Left lung (tissue), 10 donors: ENCODE results near the gene EFNA1. TPM values are rescaled to one million over a fixed set of nuclear protein-coding genes. Genes with fewer than 3 reads are reported as not detected.

Experiments used
- ATAC-seq: fragments of 200-7000 bp; cut with Tn5 transposase; one replicate; pipeline ENCODE4 v1.9.1; 2020; ENCODE audit warnings: moderate library complexity
- DNase-seq, 4 donors: peaks; one replicate each; pipeline ENCODE4 v3.0.0-alpha.2; 2013 to 2020
- H3K27ac ChIP-seq, 2 donors: fragments of 200-600 bp; sonication (generic) in 1 of 2; one replicate each; pipeline versions ENCODE4 v1.5.0 to v1.8.0; 2020 to 2021
- H3K27me3 ChIP-seq, 2 donors: fragments of 200-600 bp; sonication (generic) in 1 of 2; one replicate each; pipeline versions ENCODE4 v1.5.0 to v1.8.0; 2020 to 2021
- H3K36me3 ChIP-seq, 2 donors: fragments of 200-600 bp; sonication (generic) in 1 of 2; one replicate each; pipeline versions ENCODE4 v1.5.0 to v1.8.0; 2020 to 2021
- H3K4me1 ChIP-seq, 2 donors: fragments of 200-600 bp; one replicate each; pipeline ENCODE4 v1.8.0; 2021
- H3K4me3 ChIP-seq, 2 donors: fragments of 200-600 bp; sonication (generic) in 1 of 2; one replicate each; pipeline versions ENCODE4 v1.5.0 to v1.8.0; 2020 to 2021; ENCODE audit warnings: mild to moderate bottlenecking in 1 of 2
- H3K9me3 ChIP-seq, 2 donors: fragments of 200-600 bp; sonication (generic) in 1 of 2; one replicate each; pipeline versions ENCODE4 v1.5.0 to v1.8.0; 2020 to 2021
- CTCF ChIP-seq, 2 donors: fragments of 200-600 bp; sonication (generic) in 1 of 2; IDR thresholded peaks; one replicate each; pipeline versions ENCODE4 v1.5.0 to v1.8.0; 2021; ENCODE audit warnings: antibody characterized with exemption in 2 of 2
- intact Hi-C, 2 donors: fragments of 100-400 bp; cut with DNase I; formaldehyde crosslinking; loops; one replicate each; pipeline versions ENCODE4 v1.11.2 to v1.14.2; 2022
- polyA plus RNA-seq, 6 donors: library from polyadenylated mRNA; unstranded; fragments of 120-200 nt; gene quantifications; one replicate each; pipeline ENCODE4 v1.2.1, GENCODE V29; 2013; ENCODE audit not compliant: insufficient read length in 6 of 6
- total RNA-seq, 2 donors: library from RNA; stranded (reverse); fragmentation: NEBNext Ultra II Directional; extraction: Animal tissue kit (Norgen Biotek cat#: 25700); gene quantifications; one replicate each; pipeline ENCODE4 v1.2.1, GENCODE V29; 2021
- donor health status: DM: no; HTN: yes; CAD: no.
- donor health status: DM: no; HTN: no; CAD: no.

The EFNA1 gene
- total and polyA plus RNA-seq, 8 donors: 63.7 to 148 (median 98.4) TPM

GRCh38 chr1:155171836-155172731, 44.4 kb downstream of the EFNA1 start:
- ATAC-seq: peak; percentile 3
- no peak for DNase-seq
- intact Hi-C loops: no loop called here
- peaks cover 14 to 58% of the 10 kb centered on the region in 2 donors for H3K4me1 ChIP-seq
- peaks cover 0 to 23% of the 10 kb centered on the region in 2 donors for H3K36me3 ChIP-seq
- TF ChIP-seq CTCF (IDR thresholded peaks at IDR 0.05): no peak
- peak overlapping the region; percentile 78 to 80 for H3K4me3 ChIP-seq
- H3K27ac ChIP-seq: peak overlapping the region; percentile 83 to 91
- H3K9me3 ChIP-seq: no peaks in the 10 kb centered on the region
- H3K27me3 ChIP-seq: peaks cover 0 to 21% of the 10 kb centered on the region in 2 donors

- peak; percentile 78 for ATAC-seq
- Histone ChIP-seq H3K9me3 (no peaks in the 10 kb centered on the region), H3K4me1 (peaks cover 11 to 56% of the 10 kb centered on the region in 2 donors), H3K27ac (peak within 1 kb of the TSS; percentile 83 to 91), H3K36me3 (peaks cover 0 to 23% of the 10 kb centered on the region in 2 donors), H3K27me3 (peaks cover 0 to 19% of the 10 kb centered on the region in 2 donors), H3K4me3 (peak within 1 kb of the TSS; percentile 78 to 80)
- peak; percentile 89 to 94 for TF ChIP-seq CTCF (IDR thresholded peaks at IDR 0.05)
- intact Hi-C loops: no loop called here
- peak; percentile 90 to 99 (median 97) for DNase-seq
These were observed 45.2 kb downstream of the EFNA1 start, which contains the start of gene KRTCAP2 for GRCh38 chr1:155172732-155173477. KRTCAP2 (minus strand) TSS chr1:155173304; CDS start chr1:155173224, 80 bp downstream.

DNA sequence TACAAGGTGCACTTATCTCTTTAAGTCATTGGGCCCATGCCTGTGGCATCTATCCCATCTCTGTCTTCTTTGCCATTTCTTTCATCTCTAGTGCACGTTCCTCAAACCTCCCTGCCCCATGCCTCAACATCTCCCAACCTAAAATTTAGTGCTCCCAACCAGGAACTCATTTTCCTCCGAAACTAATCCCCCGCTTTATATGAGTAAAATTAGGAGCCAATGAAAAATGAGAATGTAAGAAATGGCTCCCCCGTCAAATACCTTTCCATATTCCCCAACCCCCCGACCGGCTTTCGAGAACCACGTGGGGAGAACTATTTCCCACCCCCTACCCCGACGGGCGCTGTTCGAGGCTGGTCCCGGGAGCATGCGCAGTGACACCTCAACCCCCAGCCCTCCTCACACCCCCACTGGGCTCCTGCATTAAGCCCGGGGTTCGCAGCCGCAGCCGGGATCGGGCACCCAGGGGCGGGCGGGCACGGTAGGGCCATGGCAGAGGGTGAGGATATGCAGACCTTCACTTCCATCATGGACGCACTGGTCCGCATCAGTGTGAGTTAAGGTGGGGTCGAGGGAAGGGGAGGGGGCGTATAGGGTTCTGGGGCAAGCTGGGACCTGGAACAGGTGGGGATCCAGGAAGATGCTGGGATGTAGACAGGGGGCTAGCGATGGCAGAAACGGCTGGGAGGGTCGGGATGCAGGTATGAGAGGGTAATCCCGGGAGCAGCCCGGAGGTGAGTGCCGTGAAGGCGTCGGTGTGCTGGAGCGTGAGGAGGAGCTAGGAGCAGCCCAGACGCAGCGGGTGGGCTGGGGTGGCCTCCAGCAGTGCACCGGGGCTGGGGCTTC, 46.0 kb downstream of the EFNA1 start, which contains the start of gene TRIM46:
TRIM46 (plus strand) TSS at position 372 of the 846 bp plus-strand sequence; CDS start at position 490, 118 bp downstream.
- Histone ChIP-seq H3K4me1 (peaks cover 11 to 60% of the 10 kb centered on the region in 2 donors), H3K9me3 (no peaks in the 10 kb centered on the region), H3K27me3 (peaks cover 0 to 19% of the 10 kb centered on the region in 2 donors), H3K36me3 (peaks cover 0 to 23% of the 10 kb centered on the region in 2 donors), H3K27ac (peak within 1 kb of the TSS; percentile 83 to 91), H3K4me3 (peak within 1 kb of the TSS; percentile 78 to 80)
- DNase-seq (peak in 1 of 4 donors; percentile 83), ATAC-seq (no peak)
- intact Hi-C loops: no loop called here
- peak in 1 of 2 donors; percentile 5 for TF ChIP-seq CTCF (IDR thresholded peaks at IDR 0.05)

- Histone ChIP-seq H3K4me3 (peak overlapping the region in 1 of 2 donors; percentile 80), H3K9me3 (no peaks in the 10 kb centered on the region), H3K27me3 (peaks cover 0 to 19% of the 10 kb centered on the region in 2 donors), H3K36me3 (peaks cover 0 to 14% of the 10 kb centered on the region in 2 donors), H3K4me1 (peaks cover 11 to 63% of the 10 kb centered on the region in 2 donors), H3K27ac (no peak overlapping the region)
- ATAC-seq: no peak
- DNase-seq: peak in 1 of 4 donors; percentile 77
- intact Hi-C loops: no loop called here
- TF ChIP-seq CTCF (IDR thresholded peaks at IDR 0.05): no peak
These were observed 46.9 kb downstream of the EFNA1 start for GRCh38 chr1:155174324-155175280.
